ENCODE data around the gene ADAMTSL1. TPM values are rescaled to one million over a fixed set of nuclear protein-coding genes. Genes with fewer than 3 reads are reported as not detected.
"Not testable (repeated sequence)": the region's sequence is repeated elsewhere in the genome, so short reads cannot be mapped to it uniquely, and the experiment has no call there.

Gene ADAMTSL1
- total RNA-seq, 2 donors from 2014 or later, result 3.4 to 3.8 TPM

DNA sequence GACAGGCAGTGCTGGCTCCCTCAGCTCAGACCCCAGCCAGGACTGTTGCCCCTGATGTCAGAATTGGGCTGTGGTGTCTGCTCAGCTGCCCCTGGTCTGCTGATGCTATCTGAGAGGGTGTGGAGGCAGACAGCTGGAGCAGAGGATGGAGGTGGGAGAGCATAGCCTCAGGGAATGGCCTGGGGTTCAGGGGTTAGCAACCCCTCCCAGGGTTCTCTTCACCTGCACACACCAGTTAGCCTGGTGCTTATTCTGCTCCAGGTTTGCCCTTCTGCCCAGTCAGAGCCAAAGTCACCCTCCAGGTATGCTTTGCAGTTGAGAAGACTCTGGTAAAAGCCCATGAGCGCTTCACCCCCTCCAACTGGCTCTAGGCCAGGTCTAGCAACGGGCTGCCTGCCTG, 449.2 kb downstream of the ADAMTSL1 start:
- TF ChIP-seq, protein P1, sequence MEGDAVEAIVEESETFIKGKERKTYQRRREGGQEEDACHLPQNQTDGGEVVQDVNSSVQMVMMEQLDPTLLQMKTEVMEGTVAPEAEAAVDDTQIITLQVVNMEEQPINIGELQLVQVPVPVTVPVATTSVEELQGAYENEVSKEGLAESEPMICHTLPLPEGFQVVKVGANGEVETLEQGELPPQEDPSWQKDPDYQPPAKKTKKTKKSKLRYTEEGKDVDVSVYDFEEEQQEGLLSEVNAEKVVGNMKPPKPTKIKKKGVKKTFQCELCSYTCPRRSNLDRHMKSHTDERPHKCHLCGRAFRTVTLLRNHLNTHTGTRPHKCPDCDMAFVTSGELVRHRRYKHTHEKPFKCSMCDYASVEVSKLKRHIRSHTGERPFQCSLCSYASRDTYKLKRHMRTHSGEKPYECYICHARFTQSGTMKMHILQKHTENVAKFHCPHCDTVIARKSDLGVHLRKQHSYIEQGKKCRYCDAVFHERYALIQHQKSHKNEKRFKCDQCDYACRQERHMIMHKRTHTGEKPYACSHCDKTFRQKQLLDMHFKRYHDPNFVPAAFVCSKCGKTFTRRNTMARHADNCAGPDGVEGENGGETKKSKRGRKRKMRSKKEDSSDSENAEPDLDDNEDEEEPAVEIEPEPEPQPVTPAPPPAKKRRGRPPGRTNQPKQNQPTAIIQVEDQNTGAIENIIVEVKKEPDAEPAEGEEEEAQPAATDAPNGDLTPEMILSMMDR (IDR thresholded peaks at IDR 0.05), result no peak
- no peak overlapping the region for H3K4me3 ChIP-seq
- H3K9me3 ChIP-seq, result no peaks in the 10 kb centered on the region
- DNase-seq (ENCODE audit: low spot score), result no peak
- H3K27ac ChIP-seq, result no peak overlapping the region
- no peaks in the 10 kb centered on the region for H3K27me3 ChIP-seq
- no peaks in the 10 kb centered on the region for H3K4me1 ChIP-seq
- no peaks in the 10 kb centered on the region for H3K36me3 ChIP-seq

DNA sequence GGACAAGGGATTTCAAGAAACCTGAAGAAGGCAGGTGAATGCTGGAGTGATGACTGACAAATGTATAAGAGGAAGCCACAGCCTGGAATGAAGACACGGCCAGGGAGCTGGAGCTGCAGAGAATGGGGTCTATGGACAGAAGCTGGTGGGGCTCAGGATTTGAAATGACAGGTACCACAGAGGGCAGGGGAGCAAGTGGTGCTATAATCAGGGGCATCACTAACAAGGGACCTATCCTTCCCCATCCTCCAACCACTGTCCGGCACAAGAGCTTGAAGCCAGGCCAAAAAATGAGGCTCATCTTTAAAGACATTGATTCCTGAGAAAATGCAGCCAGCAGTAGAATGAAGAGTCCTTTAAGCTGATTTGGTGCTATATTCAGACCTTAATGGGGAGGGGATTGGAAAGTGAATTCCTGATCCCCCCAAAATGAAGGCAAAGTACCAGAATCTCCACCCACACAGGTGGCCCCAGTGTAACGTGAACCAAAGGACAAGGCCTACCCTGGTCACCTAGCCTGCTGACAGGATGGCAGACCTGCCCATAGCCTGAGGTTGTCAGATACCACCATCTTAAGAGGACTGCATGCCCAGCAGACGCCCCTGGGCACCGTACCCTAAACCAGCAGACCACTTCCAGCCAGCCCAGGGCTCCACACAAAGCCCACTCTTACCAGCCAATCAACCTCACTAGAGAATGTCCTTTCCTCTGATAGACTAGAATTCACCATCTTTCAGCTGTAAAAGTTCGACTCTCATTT, 449.9 kb downstream of the ADAMTSL1 start:
- H3K4me3 ChIP-seq, result no peak overlapping the region
- no peak for DNase-seq (ENCODE audit: low spot score)
- no peaks in the 10 kb centered on the region for H3K4me1 ChIP-seq
- H3K9me3 ChIP-seq, result no peaks in the 10 kb centered on the region
- H3K27me3 ChIP-seq, result no peaks in the 10 kb centered on the region
- TF ChIP-seq, protein P1 (IDR thresholded peaks at IDR 0.05), result no peak
- H3K36me3 ChIP-seq, result no peaks in the 10 kb centered on the region
- H3K27ac ChIP-seq, result no peak overlapping the region

DNA sequence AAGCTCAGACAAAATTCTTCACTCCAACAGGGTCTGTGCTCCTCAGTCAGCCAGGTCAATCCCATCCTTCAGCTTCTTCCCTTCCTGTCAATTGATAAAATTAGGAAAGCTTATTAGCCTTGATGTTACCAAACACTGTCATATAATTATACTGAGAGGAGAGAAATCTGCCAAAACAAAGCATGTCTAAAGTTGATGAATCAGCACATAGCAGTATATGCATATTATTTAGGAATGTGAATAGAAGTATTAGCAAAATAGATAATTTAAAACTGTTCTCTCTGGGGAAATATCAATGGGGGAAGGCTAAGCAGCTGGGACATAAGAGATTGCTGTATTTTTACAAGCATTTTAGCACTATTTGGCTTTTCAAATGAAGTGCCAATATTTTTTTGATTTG, 451.9 kb downstream of the ADAMTSL1 start:
- Histone ChIP-seq H3K27ac (no peak overlapping the region), H3K4me1 (no peaks in the 10 kb centered on the region)
- TF ChIP-seq, protein P1 (IDR thresholded peaks at IDR 0.05), result no peak

DNA sequence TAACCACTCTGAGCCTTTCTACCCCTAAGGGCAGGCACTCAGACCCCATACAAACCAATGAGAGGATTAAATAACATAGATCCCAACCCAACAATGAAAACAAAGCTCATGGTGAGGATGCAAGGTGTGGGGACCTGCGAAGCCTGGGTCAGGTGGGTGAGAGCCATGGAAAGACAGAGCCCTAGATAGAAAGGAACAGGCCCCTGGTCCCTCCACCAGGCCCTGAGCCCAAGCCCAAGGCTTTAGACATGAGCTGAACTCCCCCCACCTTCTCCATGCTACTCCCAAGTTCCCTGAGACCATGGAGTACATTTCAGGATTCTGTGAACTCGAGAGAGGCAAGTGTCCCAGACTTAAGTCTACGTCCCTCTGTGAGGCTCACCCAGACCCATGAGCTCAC, 452.6 kb downstream of the ADAMTSL1 start:
- Histone ChIP-seq H3K4me1 (no peaks in the 10 kb centered on the region), H3K27ac (no peak overlapping the region), H3K36me3 (no peaks in the 10 kb centered on the region), H3K9me3 (no peaks in the 10 kb centered on the region), H3K27me3 (no peaks in the 10 kb centered on the region), H3K4me3 (no peak overlapping the region)
- DNase-seq (ENCODE audit: low spot score), result no peak
- TF ChIP-seq, protein P1 (IDR thresholded peaks at IDR 0.05), result no peak

More for the DNA sequence above, 451.9 kb downstream of the ADAMTSL1 start:
- no peaks in the 10 kb centered on the region for H3K36me3 ChIP-seq
- no peak overlapping the region for H3K4me3 ChIP-seq
- no peaks in the 10 kb centered on the region for H3K9me3 ChIP-seq
- no peak for DNase-seq (ENCODE audit: low spot score)
- no peaks in the 10 kb centered on the region for H3K27me3 ChIP-seq

DNA sequence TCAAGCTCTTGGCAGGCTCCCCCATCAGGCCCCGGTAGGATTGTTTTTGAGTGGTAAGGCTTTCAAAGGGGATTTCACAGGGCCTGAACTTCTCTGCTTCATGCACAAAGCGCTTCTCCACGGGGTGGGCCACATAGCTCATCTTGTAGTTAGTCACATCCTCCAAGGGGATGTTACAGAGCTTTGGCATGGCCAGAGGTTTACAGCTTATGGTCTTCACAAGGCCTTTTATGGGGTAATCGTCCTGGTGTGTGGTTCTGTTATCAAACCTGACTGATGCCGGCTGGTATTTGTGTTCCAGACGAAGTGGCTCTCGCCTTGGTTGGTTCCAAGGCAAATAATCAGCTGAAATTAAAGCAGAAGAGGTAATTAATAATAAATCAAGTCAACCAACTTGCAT, 454.8 kb downstream of the ADAMTSL1 start:
- Histone ChIP-seq H3K36me3 (no peaks in the 10 kb centered on the region), H3K9me3 (no peaks in the 10 kb centered on the region), H3K4me3 (no peak overlapping the region), H3K27me3 (no peaks in the 10 kb centered on the region), H3K4me1 (no peaks in the 10 kb centered on the region), H3K27ac (no peak overlapping the region)
- TF ChIP-seq, protein P1 (IDR thresholded peaks at IDR 0.05), result no peak
- DNase-seq (ENCODE audit: low spot score), result no peak

DNA sequence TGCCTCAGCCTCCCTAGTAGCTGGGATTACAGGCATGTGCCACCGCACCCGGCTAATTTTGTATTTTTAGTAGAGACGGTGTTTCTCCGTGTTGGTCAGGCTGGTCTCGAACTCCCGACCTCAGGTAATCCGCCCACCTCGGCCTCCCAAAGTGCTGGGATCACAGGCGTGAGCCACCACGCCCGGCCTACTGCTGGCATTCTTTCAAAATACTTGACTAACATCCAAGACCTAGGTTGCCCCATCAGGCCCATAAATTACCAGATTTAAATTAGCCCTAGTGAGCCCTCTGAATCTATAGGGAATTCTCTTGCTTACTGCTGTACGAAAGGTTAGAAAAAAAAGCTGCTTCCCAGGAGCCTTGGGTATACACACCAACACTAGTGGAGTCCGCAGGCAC, 456.7 kb downstream of the ADAMTSL1 start:
- peaks cover 0 to 10% of the 10 kb centered on the region in 2 donors for H3K9me3 ChIP-seq
- not testable (repeated sequence) for H3K36me3 ChIP-seq; H3K4me3 ChIP-seq; DNase-seq (ENCODE audit: low spot score); H3K4me1 ChIP-seq; H3K27ac ChIP-seq; H3K27me3 ChIP-seq

Data from right atrium auricular region (tissue), 2 donors.